Right lobe of liver (tissue), 4 donors: ENCODE data around the gene PDE12.

Experiments
- POLR2A ChIP-seq: fragments of 450-650 bp; IDR thresholded peaks from one replicate; pipeline ENCODE4 v1.6.1; 2017; ENCODE audit warnings: antibody characterized with exemption, mild to moderate bottlenecking
- TF ChIP-seq, protein P1 (sequence below), 4 donors: fragments of 200-600 bp in 3 of 4; fragments of 450-650 bp in 1 of 4; IDR thresholded peaks; one replicate each; pipeline versions ENCODE4 v1.5.1 to v1.8.0; 2016 to 2022; ENCODE audit warnings: antibody characterized with exemption in 4 of 4, mild to moderate bottlenecking in 2 of 4
- donor health status: DM: no; HTN: no; CAD: no.
- donor health status: DM: no; HTN: no; CAD: no.
- donor health status: DM: no; HTN: yes; CAD: no.

DNA sequence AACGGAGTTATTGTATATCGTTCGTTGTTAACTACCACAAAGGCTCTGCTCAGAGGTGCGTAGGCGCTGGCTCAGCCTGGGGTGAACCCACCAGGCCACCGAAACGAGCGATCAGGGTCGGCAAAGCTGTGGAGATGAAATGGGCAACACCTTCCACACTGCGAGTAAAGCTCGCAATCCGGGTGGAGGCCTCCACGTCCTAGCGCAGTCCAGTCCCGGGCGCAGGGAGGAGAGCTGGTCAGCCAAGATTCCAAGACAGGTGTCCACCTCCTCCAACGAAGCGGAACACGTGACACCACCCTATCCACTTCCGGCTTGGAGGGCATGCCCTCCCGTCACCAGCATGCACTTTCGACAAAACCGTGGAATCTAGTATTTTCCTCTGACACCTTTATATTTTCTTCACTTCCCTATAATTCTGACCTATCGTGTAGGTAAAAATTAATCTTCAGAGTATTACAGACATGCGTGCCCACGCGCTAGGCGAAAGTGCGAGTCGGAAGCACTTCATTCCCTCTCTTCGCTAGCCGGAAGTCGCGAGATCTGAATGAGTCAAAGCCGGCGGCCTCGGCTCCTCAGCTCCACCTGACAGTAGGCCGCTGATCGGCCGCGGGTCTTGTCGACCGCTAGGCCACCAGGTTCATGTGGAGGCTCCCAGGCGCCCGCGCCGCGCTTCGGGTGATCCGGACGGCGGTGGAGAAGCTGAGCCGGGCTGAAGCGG, at the start of gene PDE12:
- peak; percentile 84 for TF ChIP-seq POLR2A
- TF ChIP-seq, protein P1, sequence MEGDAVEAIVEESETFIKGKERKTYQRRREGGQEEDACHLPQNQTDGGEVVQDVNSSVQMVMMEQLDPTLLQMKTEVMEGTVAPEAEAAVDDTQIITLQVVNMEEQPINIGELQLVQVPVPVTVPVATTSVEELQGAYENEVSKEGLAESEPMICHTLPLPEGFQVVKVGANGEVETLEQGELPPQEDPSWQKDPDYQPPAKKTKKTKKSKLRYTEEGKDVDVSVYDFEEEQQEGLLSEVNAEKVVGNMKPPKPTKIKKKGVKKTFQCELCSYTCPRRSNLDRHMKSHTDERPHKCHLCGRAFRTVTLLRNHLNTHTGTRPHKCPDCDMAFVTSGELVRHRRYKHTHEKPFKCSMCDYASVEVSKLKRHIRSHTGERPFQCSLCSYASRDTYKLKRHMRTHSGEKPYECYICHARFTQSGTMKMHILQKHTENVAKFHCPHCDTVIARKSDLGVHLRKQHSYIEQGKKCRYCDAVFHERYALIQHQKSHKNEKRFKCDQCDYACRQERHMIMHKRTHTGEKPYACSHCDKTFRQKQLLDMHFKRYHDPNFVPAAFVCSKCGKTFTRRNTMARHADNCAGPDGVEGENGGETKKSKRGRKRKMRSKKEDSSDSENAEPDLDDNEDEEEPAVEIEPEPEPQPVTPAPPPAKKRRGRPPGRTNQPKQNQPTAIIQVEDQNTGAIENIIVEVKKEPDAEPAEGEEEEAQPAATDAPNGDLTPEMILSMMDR (IDR thresholded peaks at IDR 0.05): no peak
